Choroid plexus epithelial cell (primary cell): Measurements from ENCODE around the gene FPGS.

Experiments used
- DNase-seq: peaks from one replicate; pipeline ENCODE4 v3.0.0-alpha.2; 2010; ENCODE audit warnings: low read depth
- H3K4me3 ChIP-seq: 2 replicates; pipeline ENCODE4 v1.5.1; 2011; ENCODE audit warnings: low read depth, mild to moderate bottlenecking, control low read depth, low read length, moderate library complexity
- TF ChIP-seq, protein P1 (sequence below): conservative IDR thresholded peaks from 2 replicates; pipeline ENCODE4 v1.5.1; 2011; ENCODE audit warnings: low read depth, mild to moderate bottlenecking, control low read depth, inconsistent platforms, low read length, moderate library complexity

The FPGS gene

DNA sequence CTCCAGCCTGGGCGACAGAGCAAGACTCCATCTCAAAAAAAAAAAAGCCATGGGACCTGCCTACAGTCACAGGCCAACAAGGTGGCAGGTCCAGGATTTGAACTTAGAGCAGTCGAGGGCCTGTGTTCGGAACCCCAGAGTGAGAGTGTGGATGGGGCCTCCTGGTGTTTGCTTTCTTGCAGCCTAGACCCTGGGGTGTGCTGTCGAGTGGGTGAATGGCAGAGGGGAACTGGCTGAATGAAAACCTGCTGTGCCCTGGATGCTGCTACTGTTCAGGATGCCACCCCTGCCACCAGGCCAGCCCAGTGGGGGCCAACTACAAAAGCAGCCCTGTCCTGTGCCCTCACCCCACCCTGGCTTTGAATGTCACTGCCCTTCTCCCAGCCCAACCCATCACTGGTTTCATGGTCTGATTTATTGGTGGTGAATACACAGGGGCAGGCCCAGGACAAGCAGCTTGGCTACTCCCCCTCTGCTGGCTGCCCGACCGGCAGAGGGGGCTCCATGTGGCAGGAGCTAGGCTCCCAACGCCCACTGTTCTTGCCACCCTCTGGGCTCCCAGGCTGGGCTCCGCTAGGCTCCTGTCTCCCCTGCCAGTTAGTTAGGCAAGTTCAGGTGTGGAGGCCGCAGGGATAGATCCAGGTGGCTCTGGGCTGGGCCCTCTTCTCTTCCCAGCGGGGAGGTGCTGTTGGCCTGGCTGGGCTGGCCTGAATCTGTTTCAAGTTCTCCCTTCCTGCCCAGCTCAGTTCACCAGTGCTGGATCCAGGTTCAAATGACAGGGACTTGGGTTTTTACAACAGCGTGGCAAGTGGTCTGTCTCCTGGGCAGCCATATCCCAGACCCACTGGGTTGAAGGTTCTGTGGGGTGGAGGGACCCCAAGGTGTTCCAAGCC, 12.2 kb downstream of the FPGS start:
- TF ChIP-seq, protein P1, sequence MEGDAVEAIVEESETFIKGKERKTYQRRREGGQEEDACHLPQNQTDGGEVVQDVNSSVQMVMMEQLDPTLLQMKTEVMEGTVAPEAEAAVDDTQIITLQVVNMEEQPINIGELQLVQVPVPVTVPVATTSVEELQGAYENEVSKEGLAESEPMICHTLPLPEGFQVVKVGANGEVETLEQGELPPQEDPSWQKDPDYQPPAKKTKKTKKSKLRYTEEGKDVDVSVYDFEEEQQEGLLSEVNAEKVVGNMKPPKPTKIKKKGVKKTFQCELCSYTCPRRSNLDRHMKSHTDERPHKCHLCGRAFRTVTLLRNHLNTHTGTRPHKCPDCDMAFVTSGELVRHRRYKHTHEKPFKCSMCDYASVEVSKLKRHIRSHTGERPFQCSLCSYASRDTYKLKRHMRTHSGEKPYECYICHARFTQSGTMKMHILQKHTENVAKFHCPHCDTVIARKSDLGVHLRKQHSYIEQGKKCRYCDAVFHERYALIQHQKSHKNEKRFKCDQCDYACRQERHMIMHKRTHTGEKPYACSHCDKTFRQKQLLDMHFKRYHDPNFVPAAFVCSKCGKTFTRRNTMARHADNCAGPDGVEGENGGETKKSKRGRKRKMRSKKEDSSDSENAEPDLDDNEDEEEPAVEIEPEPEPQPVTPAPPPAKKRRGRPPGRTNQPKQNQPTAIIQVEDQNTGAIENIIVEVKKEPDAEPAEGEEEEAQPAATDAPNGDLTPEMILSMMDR, result no peak
- no peak for DNase-seq
- no peak overlapping the region for H3K4me3 ChIP-seq

DNA sequence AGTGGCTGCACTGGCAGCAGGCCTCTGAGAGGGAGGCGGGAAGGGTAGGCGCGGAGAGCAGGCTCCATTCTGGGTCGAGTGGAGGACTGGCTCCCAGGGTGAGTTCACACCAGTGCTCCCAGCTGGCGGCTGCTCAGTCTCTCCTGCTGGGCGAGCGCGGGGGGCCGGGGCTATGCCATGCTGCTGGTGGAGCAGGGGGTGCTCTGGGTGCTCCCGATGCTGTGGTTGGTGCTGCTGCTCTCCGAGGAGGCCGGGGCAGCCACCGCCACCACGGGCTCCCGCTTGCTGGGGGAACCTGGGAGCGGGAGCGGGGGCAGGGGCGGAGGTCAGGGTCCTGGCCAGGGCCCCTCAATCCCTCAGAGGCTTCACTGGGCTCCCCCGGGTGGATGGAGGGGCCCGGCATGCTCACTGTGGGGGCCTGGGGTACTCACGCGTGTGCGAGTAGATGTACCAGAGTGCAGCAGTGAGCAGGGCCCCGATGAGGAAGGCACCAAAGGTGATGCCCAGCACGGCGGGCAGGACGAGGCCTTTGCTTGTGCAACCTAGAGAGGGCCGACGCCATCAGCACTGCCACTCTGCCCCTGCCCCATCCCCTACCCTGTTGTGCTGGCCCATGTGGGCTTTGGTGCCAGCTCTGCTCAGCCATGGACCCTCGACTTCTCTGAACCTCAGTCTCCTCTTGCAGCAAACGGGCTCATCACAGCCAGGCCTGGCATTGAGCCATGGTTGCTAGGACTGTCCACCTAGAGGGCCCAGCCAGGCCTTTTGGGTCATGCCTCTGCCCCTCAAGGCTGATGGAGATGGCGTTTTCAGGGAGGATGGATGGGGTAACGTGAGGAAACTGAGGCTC, 13.1 kb downstream of the FPGS start:
- H3K4me3 ChIP-seq, result no peak overlapping the region
- TF ChIP-seq, protein P1, result no peak
- no peak for DNase-seq

DNA sequence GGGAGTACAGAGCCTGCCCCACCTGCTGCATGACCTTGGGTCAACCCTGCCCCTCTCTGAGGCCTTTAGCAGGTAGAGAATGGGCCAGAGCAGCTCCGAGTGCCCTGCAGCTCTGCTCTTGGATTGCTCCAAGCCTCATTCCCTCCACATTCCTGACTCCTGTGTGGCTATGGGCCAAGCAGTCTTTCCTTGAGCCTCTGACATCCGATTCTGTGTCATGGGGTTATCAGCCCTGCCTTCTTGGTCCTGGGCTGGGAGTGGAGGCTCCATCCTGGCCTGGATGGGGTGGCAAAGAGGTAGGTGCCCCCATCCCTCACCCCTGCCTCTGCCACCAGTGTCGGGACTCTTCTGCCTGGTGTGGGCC, 13.7 kb downstream of the FPGS start:
- TF ChIP-seq, protein P1, result no peak

DNA sequence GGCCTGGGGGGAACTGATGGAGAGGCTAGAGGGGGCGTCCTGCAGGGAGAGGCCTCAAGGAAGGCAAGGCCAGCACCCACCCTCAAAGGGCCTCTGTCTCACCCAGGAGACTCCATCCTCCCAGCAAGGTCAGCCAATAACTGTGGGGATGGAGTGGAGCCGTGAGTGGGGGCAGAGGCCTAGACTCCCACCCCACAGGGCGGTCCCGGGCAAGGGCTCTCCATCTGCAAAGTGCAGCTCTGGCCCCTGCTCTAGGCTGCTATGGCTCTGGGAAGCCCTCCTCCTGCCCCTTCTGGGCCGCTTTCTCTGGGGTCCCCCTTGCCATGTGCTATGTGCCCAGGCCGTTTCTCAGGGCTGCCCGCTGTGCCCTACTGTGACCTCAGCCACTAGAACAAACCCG, 14.0 kb downstream of the FPGS start:
- TF ChIP-seq, protein P1, result no peak
- H3K4me3 ChIP-seq, result no peak overlapping the region
- no peak for DNase-seq

More for the DNA sequence above, 13.7 kb downstream of the FPGS start:
- no peak for DNase-seq
- H3K4me3 ChIP-seq, result no peak overlapping the region

DNA sequence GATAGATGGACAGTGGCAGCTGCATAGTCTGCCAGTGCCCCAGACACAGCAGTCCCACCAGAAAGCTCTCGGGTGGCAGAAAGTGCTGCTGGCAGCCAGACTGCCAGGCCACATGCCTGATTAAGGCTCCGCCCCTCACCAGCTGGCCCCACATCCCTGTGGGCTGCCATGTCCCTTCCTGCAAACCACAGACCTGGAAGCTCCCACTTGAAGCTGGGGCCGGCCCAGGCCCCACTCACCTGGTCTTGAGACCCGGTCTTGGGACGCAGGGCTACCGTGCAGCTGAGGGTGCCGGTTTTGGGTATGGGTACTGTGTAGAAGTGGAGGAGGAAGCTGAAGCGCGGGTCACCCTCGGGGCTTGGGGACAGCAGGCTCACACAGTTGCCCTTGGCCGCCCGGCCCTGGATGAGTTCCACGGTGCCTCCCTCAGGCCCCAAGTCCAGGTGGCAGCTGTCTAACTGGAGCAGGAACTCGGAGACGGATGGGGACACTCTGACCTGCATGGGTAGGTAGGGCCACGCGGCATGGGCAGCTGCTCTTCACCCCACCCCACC, 15.3 kb downstream of the FPGS start:
- TF ChIP-seq, protein P1, result no peak
- no peak for DNase-seq
- H3K4me3 ChIP-seq, result no peak overlapping the region

DNA sequence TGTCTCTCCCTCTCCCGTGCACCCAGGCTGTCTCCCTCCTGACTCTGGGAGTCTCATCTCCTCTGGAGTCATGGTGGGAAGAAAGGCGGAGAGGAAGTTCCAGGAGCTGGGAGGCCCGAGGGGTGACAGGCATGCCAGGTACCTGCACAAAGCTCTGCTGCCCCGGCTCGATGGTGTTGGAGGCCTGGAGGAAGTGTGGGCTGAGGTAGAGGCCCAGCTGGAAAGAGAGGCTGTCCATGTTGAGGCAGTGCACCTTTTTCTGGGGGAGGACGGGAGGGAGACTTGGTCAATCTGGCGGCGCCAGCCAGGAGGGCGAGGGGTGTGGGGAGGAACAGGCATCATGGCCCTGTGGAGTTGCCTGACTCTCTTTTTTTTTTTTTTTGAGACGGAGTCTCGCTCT, 15.9 kb downstream of the FPGS start:
- TF ChIP-seq, protein P1, result no peak
- DNase-seq, result no peak
- H3K4me3 ChIP-seq, result no peak overlapping the region
